Measurements from ENCODE around the gene PCDHGA1.

DNA sequence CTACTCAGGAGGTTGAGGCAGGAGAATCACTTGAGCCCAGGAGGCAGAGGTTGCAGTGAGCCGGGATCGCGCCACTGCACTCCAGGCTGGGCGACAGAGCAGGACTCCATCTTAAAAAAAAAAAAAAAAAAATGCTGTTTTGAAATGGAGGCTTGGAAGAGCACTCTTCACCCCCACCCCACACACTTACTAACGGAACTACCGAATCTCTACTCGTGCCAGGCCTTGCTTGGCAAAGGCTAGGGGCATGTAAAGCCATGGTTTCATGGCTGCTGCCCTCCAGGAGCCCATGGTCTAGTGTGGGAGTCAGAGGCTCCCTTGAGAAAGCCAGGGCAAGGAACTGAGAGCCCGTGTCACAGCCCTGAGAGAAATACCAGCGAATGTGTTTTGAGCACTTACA is 179.8 kb downstream of the PCDHGA1 start:
- TF ChIP-seq, protein P1, sequence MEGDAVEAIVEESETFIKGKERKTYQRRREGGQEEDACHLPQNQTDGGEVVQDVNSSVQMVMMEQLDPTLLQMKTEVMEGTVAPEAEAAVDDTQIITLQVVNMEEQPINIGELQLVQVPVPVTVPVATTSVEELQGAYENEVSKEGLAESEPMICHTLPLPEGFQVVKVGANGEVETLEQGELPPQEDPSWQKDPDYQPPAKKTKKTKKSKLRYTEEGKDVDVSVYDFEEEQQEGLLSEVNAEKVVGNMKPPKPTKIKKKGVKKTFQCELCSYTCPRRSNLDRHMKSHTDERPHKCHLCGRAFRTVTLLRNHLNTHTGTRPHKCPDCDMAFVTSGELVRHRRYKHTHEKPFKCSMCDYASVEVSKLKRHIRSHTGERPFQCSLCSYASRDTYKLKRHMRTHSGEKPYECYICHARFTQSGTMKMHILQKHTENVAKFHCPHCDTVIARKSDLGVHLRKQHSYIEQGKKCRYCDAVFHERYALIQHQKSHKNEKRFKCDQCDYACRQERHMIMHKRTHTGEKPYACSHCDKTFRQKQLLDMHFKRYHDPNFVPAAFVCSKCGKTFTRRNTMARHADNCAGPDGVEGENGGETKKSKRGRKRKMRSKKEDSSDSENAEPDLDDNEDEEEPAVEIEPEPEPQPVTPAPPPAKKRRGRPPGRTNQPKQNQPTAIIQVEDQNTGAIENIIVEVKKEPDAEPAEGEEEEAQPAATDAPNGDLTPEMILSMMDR (IDR thresholded peaks at IDR 0.05; ENCODE audit: low read length) = no peak
- no peak for TF ChIP-seq EZH2phosphoT487 (IDR thresholded peaks at IDR 0.05; ENCODE audit: low read length)
- TF ChIP-seq EZH2 (optimal IDR thresholded peaks at IDR 0.05; ENCODE audit: low read depth, low read length) = no peak
